ENCODE results near the gene PTPRN2. TPM values are rescaled to one million over a fixed set of nuclear protein-coding genes. Genes with fewer than 3 reads are reported as not detected.
"Not testable (repeated sequence)": the region's sequence is repeated elsewhere in the genome, so short reads cannot be mapped to it uniquely, and the experiment has no call there.

PTPRN2 gene
- total RNA-seq, 1 experiment from 2014 or later, result 0.16 TPM

DNA sequence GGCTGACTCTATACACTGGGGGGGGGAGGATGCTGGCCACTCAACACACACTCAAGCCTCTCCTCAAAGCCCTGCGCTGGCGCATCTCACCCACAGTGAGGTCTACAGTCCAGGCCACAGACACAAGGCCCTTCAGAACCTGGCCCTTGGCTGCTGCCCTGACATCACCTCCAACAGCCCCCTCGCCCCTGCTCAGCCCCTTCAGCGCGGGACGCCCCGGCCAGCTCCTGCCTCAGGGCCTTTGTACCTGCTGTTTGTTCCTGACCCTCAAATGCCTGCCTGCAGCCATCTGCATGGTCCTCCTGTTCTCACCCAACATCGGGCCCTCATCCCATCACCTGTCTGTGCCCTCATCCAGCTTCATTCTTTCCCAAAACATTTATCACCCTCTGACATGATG lies 678.3 kb downstream of the PTPRN2 start:
- in situ Hi-C loops (cut with HindIII; ENCODE audit: low pct_unique_long_range_greater_than_20kb, low sequenced_read_pairs), result no loop called here
- no peak for DNase-seq (ENCODE audit: low read depth, low spot score)

DNA sequence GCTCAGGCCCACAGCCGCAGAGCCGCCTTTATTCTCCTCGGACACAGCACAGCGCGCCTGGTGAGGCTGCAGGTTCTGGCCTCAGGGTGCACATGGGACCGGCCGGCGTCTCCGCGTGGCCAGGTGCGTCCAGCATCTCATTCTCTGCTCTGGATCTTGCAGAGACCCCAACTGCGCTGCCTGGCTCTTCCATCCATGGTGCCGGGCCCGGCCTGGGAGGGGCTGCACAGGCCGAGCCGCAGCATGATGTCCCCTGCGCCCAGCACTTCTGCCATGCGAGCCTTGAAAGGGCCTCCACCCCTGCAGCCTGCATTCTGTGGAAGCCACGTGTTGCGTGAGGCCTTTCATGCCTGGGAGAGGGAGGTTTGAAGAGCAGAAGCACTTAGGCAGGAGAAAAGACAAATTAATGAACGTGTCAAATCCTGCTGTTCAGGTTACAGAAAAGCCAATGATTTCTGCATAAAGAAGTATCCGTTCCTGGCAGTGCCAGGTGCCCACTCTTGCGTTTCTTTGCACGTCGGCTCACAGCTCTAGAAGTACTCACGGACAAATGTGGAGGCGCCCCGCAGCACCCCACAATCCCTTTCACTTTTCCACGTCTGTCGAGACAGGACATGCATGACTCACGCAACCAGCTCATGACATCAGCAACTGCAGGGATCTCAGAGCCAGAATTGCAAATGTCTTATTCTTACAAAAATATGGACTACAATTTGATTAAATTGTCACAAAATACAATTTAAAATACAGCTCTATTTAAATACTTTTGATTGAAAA lies 679.4 kb downstream of the PTPRN2 start:
- DNase-seq (ENCODE audit: low read depth, low spot score), result no peak
- in situ Hi-C loops (cut with HindIII; ENCODE audit: low pct_unique_long_range_greater_than_20kb, low sequenced_read_pairs), result no loop called here

DNA sequence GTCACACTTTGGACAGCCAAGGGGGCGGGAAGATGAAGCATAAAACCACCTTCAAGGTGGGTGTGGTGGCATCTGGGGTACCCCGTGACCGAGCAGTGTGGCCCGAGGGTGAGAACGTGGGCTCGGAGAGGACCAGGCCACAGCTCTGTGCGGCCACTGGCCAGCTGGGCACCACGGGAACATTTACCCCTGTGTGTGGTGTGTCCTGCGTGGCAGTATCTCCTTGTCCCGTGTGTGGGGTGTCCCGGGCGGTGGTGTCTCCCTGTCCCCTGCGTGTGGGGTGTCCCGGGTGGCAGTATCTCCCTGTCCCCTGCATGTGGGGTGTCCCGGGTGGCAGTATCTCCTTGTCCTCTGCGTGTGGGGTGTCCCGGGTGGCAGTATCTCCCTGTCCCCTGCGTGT lies 680.5 kb downstream of the PTPRN2 start:
- in situ Hi-C loops (cut with HindIII; ENCODE audit: low pct_unique_long_range_greater_than_20kb, low sequenced_read_pairs), result no loop called here

DNA sequence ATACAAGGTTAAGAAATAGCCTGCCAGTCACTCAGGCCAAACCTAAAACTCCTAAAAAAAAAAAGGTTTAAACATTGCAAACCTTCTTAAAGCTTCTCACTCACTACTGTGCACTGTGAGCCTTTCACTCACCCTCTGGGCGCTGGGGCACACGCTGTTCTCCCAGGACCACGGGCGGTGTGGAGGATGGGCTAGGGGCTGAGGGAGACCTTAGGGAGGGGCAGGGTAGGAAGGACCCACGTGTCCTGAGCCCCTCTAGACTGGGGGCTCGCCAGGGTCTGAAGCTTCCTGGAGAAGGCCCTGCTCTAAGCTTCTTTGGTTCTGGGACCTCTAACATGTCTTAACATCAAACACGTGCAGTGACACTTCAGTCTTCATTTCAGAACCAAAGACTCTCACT lies 681.0 kb downstream of the PTPRN2 start:
- no peak for DNase-seq (ENCODE audit: low read depth, low spot score)
- in situ Hi-C loops (cut with HindIII; ENCODE audit: low pct_unique_long_range_greater_than_20kb, low sequenced_read_pairs), result no loop called here

More for the DNA sequence above, 680.5 kb downstream of the PTPRN2 start:
- no peak for DNase-seq (ENCODE audit: low read depth, low spot score)

DNA sequence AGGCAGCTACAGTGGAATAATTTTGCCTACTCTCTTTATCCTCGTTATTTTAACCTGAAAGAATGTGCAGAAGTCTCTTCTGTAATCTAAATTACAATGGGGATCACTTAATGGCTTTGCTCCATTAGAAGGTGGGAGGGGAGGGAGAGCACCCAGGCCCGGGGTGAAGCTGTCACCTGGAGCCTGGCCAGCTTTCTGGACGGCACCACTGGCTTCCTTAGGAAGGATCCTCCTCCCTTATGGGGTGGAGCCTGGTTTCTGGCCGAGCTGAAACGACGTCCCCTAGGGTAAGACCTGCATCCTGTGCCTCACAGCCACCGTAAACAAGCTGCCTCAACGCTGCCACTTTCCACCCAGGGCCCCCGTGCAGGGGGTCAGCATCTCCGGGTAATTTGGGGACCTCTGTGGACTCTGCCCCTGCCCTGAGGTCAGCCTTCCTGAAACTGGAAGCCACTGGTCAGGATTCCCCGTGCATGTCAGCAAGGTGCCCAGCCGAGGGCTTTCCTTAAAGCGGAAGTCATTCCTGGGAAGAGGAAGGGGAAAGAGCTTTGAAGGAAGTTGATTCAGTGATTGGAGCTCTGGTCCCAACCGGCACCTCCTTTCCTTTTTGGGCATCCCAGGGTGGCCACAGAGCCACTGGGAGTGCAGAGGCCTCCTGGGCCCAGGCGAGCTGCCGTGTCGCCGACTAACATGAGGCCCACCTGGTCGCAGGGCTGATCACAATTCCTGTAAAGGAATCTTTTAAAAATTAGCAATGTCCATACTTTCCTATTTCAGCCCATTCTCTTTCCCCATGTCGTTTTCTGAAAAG lies 681.8 kb downstream of the PTPRN2 start:
- DNase-seq (ENCODE audit: low read depth, low spot score), result peak; percentile 13
- in situ Hi-C loops (cut with HindIII; ENCODE audit: low pct_unique_long_range_greater_than_20kb, low sequenced_read_pairs), result no loop called here

DNA sequence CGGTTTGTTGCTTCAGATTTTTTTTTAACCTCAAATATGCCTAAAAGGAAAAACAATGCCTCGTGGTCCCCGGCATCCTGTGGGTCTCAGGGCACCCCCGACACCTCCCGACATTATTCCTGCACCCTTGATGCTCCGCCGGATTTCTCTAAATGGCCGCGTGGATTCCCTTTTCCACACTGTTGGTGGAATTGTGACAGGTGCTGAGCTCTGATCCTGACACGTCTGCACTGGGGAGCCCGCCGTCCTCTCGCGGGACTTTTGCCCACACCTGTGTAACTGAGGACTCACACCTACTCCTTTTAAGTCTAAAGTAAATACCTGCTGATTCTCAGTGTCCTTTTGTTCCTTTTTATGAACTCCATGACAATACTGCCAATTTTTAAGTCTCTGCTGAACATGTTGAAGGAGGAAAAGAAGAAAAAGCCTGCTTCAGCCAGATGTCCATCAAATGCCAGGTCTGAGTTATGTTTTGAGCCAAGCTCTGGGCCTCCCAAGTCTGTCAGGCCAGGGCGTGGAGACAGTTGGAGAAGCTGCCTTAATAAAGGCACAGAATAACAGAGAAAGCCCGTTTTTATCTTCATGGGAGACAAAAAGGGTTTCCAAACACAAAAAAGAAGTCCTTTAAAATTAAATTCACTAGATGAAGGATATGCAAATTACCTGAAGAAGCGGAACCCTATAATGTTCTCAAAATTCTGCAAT lies 682.6 kb downstream of the PTPRN2 start:
- no peak for DNase-seq (ENCODE audit: low read depth, low spot score)
- in situ Hi-C loops (cut with HindIII; ENCODE audit: low pct_unique_long_range_greater_than_20kb, low sequenced_read_pairs), result no loop called here

DNA sequence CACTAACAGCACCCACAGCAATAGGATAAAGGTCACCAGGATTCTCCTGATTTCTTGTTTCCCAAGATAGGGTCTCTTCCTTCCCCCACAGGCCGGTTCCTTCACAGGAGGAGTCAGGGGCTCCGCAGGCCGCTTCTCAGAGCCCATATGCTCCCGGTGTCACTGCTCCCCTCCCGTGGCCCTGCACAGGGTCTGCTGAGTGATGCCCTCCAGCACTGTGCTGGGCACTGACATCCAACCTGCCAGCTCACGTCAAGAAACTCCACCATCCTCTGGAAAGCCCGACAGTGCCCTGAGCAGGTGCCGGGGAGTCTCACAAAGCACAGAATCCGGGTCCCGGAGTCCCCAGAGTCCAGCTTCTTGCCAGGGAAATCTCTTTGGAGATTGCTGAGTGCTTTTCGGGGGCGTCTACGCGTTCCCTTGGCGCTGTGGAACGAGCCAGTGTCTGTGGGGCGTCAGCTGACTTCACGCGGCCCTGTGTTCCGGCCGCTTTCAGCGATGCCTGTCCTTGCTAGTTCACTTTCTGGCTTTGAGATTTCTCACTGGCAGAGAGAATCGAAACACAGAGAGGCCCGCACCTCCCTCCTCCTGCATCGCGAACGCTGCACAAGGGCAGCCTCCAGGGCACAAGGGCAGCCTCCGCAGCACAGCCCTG lies 683.3 kb downstream of the PTPRN2 start:
- DNase-seq (ENCODE audit: low read depth, low spot score), result no peak

DNA sequence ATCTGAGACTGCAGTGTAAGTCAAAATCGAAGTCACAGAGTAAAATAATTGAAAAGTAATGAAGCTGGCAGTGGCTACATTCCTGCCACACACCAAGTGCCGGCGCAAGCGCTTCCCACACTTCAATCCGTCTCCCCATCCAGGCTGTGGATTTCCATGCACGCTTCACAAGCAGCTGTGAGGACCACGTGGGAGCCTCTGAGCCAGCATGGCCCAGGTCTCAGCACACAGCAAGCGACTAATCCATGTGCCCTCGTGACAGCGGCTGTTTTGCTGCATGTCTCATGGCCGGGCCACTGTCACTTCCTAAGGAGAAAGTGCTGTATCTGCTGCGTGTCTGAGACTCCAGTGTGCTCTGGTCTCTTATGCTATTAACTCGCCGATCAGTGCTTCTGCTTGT lies 683.9 kb downstream of the PTPRN2 start:
- in situ Hi-C loops (cut with HindIII; ENCODE audit: low pct_unique_long_range_greater_than_20kb, low sequenced_read_pairs), result no loop called here
- DNase-seq (ENCODE audit: low read depth, low spot score), result peak; percentile 12

More for the DNA sequence above, 683.3 kb downstream of the PTPRN2 start:
- in situ Hi-C loops (cut with HindIII; ENCODE audit: low pct_unique_long_range_greater_than_20kb, low sequenced_read_pairs), result no loop called here

DNA sequence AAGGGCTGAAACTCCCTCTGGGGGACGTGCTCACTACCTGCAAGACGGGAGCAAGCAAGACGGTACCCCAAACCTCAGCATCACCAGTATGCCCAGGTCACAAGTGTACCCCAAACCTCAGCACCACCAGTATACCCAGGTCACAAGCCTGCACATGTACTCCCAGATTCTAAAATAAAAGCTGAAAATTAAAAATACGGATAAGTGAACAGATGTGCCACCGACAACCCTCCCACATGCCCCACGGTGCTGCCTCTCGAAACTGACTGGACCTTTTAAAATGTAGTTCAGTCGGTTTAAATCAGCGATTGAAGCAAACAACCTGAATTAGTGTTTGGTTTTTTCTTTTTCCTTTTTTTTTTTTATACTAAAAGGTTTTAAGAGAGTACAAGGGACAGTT lies 684.3 kb downstream of the PTPRN2 start:
- in situ Hi-C loops (cut with HindIII; ENCODE audit: low pct_unique_long_range_greater_than_20kb, low sequenced_read_pairs), result no loop called here
- DNase-seq (ENCODE audit: low read depth, low spot score), result no peak

DNA sequence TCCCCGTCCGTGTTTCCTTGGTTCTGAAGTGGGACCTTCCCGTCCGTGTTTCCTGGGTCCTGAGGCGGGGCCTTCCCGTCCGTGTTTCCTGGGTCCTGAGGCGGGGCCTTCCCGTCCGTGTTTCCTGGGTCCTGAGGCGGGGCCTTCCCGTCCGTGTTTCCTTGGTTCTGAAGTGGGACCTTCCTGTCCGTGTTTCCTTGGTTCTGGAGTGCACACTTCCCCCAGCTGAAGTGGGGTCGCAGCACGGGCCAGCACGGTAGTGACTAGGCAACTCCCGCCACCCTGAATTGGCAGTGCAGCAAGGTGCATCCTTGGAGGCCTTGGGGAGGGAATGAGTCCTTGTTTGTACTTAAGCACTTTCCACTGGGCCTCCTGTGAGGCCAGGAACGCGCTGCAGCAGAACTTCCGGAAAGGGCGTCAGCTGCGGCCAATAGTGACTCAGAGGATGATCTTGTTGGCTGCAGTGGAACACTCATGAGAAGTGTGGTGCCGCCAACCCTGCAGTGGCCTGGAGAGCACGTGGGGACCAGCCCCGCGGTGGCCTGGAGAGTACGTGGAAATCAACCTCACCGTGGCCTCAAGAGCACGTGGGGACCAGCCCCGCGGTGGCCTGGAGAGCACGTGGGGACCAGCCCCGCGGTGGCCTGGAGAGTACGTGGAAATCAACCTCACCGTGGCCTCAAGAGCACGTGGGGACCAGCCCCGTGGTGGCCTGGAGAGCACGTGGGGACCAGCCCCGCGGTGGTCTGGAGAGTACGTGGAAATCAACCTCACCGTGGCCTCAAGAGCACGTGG lies 685.6 kb downstream of the PTPRN2 start:
- in situ Hi-C loops (cut with HindIII; ENCODE audit: low pct_unique_long_range_greater_than_20kb, low sequenced_read_pairs); DNase-seq (ENCODE audit: low read depth, low spot score): not testable (repeated sequence)

DNA sequence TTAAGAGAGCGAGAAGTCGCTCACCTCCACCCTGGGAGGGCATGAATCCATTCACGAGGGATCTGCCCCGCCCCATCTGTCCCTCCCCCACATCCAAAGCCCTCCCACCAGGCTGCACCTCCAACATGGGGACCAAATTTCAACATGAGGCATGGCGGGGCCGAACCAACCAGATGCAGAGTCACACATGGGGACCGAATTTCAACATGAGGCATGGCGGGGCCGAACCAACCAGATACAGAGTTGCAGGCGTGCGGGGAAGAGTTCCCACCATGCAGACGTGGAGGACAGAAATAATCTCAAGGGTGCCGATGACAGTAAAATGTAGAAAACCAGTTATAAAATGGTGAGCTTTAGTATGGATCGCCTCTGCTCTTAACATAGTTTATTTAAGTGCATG lies 686.5 kb downstream of the PTPRN2 start:
- DNase-seq (ENCODE audit: low read depth, low spot score), result no peak
- in situ Hi-C loops (cut with HindIII; ENCODE audit: low pct_unique_long_range_greater_than_20kb, low sequenced_read_pairs), result no loop called here

DNA sequence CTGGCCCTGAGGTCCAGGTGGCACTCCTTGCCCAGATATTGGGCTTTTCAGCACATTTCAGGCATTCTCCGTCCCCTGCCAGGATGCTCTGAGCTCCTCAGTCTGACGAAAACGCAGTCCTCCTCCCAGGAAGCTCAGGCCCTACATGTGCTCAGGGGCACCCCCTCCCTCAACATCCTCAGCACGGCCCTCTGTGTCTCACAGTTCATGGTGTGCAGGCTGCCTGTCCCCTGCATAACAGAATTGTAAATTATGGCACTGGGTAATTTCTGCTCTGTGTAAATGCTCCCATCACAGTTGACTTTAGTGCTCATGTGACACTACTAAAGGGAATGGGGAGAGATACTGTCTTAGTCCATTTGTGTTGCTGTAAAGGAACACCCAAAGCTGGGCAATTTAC lies 687.1 kb downstream of the PTPRN2 start:
- in situ Hi-C loops (cut with HindIII; ENCODE audit: low pct_unique_long_range_greater_than_20kb, low sequenced_read_pairs), result no loop called here
- DNase-seq (ENCODE audit: low read depth, low spot score), result no peak

DNA sequence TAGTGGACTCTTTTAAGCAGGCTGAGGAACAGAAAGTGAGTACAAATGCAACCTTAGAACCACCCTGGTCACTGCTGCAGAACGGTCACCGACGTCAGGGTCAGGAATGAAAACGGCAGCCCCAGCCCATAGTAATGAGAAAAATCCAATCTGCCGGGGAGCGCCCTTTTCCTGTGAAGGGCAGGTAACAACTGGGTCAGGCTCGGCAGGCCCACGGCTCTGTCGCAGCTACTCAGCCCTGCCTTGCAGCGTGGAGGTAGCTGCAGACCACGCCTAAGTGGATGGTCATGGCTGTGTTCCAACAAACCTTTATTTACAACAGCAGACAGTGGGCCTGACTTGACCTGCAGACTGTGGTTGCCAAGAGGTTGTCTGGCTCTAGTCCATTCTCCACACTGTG lies 687.6 kb downstream of the PTPRN2 start:
- in situ Hi-C loops (cut with HindIII; ENCODE audit: low pct_unique_long_range_greater_than_20kb, low sequenced_read_pairs), result no loop called here
- DNase-seq (ENCODE audit: low read depth, low spot score), result no peak

DNA sequence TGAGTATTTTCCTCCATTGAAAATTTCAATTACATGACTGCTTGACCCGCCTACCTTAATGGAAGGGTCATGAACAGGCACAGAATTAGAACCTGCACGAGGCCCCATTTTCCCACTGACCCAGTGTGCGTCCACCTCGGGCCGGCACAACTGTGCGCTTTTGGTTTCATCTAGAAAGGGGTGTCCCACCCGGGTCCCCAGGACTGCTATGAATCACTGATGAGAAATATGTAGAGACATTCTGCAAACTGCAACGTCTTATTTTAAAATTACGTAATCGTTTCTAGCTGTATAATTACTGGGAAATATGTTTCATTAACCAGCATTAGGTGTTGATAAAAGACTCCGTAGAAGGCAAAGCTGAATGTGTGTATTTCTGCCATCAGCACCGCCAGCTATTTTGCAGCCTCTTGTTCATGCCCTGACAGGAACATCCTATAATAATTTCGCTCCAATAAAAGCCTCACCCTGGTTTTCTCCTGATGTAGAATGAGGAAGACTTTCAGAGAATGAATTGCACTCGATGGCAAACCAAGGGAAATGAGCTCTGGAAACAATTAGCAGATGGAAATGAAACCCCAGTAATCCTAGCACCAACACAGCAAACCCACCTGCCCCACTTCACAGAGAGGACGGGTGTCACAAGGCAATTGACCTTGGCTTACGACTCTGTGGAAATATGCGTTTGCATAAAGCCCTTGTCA lies 688.7 kb downstream of the PTPRN2 start:
- in situ Hi-C loops (cut with HindIII; ENCODE audit: low pct_unique_long_range_greater_than_20kb, low sequenced_read_pairs), result no loop called here

DNA sequence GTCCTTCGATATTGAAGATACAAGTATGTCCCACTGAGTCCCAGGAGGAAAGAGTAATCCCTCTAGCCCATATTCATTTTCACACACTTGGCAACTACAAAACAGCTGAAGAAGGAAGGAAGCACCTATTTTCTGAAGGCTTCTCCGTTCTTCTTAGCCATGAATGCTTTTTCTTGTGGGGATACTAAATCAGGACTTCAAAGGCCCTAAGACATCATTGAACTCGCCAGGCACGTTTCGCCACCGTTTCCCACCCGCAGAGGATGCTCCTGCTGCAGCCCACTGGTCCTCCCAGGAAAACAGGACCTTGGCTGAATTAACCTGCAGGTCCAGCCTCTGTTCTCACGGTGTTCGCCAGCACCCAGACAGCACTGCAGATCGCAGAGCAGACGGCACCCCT lies 689.4 kb downstream of the PTPRN2 start:
- DNase-seq (ENCODE audit: low read depth, low spot score), result no peak
- in situ Hi-C loops (cut with HindIII; ENCODE audit: low pct_unique_long_range_greater_than_20kb, low sequenced_read_pairs), result no loop called here

More for the DNA sequence above, 688.7 kb downstream of the PTPRN2 start:
- no peak for DNase-seq (ENCODE audit: low read depth, low spot score)

DNA sequence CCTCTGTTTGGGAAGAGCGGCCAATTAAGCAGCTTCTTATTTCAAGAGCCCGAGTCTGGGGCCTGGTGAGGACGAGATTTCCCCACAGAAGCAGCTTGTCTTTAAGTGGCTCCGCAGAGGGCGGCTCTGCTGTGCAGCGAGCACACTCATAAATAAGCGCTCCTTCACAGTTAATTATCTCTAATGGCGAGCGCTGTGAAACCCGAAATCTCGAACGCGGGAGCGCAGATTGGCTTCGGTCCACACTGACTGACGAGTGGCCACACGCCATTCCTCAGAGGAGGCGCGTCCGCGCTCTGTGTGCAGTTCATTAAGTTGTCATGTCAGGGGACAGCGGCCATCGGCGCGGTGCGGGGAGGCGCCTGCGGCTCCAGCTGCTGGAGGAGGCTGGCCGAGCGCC lies 689.9 kb downstream of the PTPRN2 start:
- DNase-seq (ENCODE audit: low read depth, low spot score), result no peak
- in situ Hi-C loops (cut with HindIII; ENCODE audit: low pct_unique_long_range_greater_than_20kb, low sequenced_read_pairs), result no loop called here

Measured in SK-MEL-5 (cell line).